CD8-positive, alpha-beta memory T cell (primary cell): ENCODE data around the gene SLC41A3. TPM values are rescaled to one million over a fixed set of nuclear protein-coding genes. Genes with fewer than 3 reads are reported as not detected.
A peak's percentile ranks its signal among the peaks of the same experiment; 100 is the strongest.

Source experiments
- CTCF ChIA-PET: fragments of 350-600 bp; sonication (Branson Sonifier 250); formaldehyde crosslinking; loops from one replicate; lab custom pipeline; 2021; ENCODE audit warnings: antibody characterized with exemption; lab: Charles Lee
- POLR2A ChIA-PET: fragments of 350-600 bp; sonication (Branson Sonifier 250); formaldehyde crosslinking; loops from one replicate; lab custom pipeline; 2021; ENCODE audit warnings: antibody characterized with exemption; lab: Charles Lee
- DNase-seq, 5 donors: peaks; one replicate each; pipeline versions ENCODE4 v3.0.0 to v3.0.0-alpha.2; 2020 to 2022; ENCODE audit warnings: mixed read lengths in 1 of 5
- H3K27ac ChIP-seq: one replicate; pipeline ENCODE4 v1.7.0; 2013; ENCODE audit warnings: low read depth, mild to moderate bottlenecking, low read length, moderate library complexity
- H3K27me3 ChIP-seq: 2 replicates; pipeline ENCODE4 v1.7.0; 2013; ENCODE audit warnings: low read length, mild to moderate bottlenecking; ENCODE audit not compliant: insufficient read depth, poor library complexity, severe bottlenecking
- H3K36me3 ChIP-seq: 2 replicates; pipeline ENCODE4 v1.7.0; 2013; ENCODE audit warnings: mild to moderate bottlenecking, low read length, moderate library complexity; ENCODE audit not compliant: insufficient read depth
- H3K4me1 ChIP-seq: 2 replicates; pipeline ENCODE4 v1.7.0; 2013; ENCODE audit warnings: mild to moderate bottlenecking, low read length, moderate library complexity; ENCODE audit not compliant: insufficient read depth
- H3K4me3 ChIP-seq: 2 replicates; pipeline ENCODE4 v1.7.0; 2013; ENCODE audit warnings: mild to moderate bottlenecking, low read length
- H3K9me3 ChIP-seq: 2 replicates; pipeline ENCODE4 v1.7.0; 2013; ENCODE audit warnings: mild to moderate bottlenecking, low read length
- H3K27ac Mint-ChIP-seq, 8 donors: one replicate each; pipeline ENCODE4 v1.8.0; 2020 to 2021; ENCODE audit warnings: mixed read lengths in 8 of 8, mild to moderate bottlenecking in 6 of 8, inconsistent platforms in 3 of 8, moderate library complexity in 3 of 8
- H3K27me3 Mint-ChIP-seq, 2 donors: one replicate each; pipeline ENCODE4 v1.8.0; 2020 to 2021; ENCODE audit warnings: mixed read lengths in 2 of 2, mild to moderate bottlenecking in 1 of 2, moderate library complexity in 1 of 2
- H3K36me3 Mint-ChIP-seq, 3 donors: one replicate each; pipeline ENCODE4 v1.8.0; 2020 to 2021; ENCODE audit warnings: mixed read lengths in 3 of 3, inconsistent platforms in 1 of 3, mild to moderate bottlenecking in 1 of 3
- H3K4me1 Mint-ChIP-seq, 3 donors: one replicate each; pipeline ENCODE4 v1.8.0; 2020 to 2021; ENCODE audit warnings: mixed read lengths in 3 of 3, inconsistent platforms in 1 of 3, mild to moderate bottlenecking in 1 of 3
- H3K4me3 Mint-ChIP-seq, 7 donors: one replicate each; pipeline ENCODE4 v1.8.0; 2020 to 2021; ENCODE audit warnings: mixed read lengths in 7 of 7, mild to moderate bottlenecking in 6 of 7, moderate library complexity in 4 of 7, inconsistent platforms in 2 of 7
- H3K9me3 Mint-ChIP-seq, 5 donors: one replicate each; pipeline ENCODE4 v1.8.0; 2020 to 2022; ENCODE audit warnings: mixed read lengths in 5 of 5, mild to moderate bottlenecking in 3 of 5, moderate library complexity in 2 of 5, inconsistent platforms in 1 of 5
- polyA plus RNA-seq: library from polyadenylated mRNA; unstranded; fragments of 300-500 nt; fragmentation: Illumina TruSeq; gene quantifications from one replicate; pipeline ENCODE4 v1.2.3, GENCODE V29; 2021
- total RNA-seq, 2 experiments: library from RNA; stranded (reverse); gene quantifications; one replicate each; pipeline ENCODE4 v1.2.3, GENCODE V29; 2021

Gene SLC41A3
- total and polyA plus RNA-seq, 3 experiments from 2014 or later = 25.8 to 28.0 (median 25.8) TPM

DNA sequence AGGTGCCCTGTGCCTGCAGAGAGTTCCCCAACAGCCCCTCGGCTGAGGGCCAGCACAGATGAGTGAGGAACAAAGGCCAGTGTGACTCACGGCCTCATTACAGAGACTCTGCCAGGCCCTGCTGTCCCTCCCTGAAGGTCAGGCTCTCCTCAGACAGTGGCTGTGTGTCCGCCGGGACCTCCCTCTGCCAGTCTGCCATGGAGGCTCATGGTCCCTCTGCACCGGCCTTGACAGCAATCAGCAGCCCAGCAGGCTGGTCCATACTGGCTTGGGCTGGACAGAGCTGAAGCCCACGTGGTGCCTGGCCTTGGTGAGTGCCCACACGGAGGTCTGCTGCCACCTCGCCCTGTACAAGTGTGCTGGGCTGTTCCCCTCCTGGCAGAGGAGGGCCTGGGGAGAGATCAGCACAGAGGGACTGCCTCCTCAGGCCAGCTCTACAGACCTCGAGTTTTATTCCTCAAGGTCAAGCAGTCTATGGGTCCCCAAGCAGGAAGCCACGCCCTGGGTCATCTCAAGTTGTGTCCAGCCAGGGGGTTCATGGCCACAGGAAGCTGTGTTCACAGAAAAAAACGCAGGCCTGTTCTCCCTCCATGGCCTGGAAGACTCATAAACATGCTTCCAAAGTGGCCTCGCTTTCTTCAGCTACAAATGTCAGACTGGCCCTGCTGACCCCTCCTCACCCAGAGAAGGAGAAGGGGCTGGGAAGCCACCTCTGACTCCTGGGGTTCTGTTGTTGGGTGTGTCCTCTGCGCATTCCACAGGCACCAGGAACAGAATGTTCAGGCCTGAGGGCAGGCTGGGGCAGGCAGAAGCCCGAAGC is 27.0 kb downstream of the SLC41A3 start:
- ChIA-PET CTCF (no interaction called here), POLR2A (no interaction called here)
- Mint-ChIP-seq H3K9me3 (no peaks in the 10 kb centered on the region), H3K4me3 (no peak overlapping the region), H3K27me3 (no peaks in the 10 kb centered on the region), H3K27ac (no peak overlapping the region), H3K4me1 (peaks cover 10 to 21% (median 17%) of the 10 kb centered on the region in 3 donors), H3K36me3 (peaks cover 0 to 20% (median 9%) of the 10 kb centered on the region in 3 donors)
- H3K36me3 ChIP-seq = no peaks in the 10 kb centered on the region
- no peaks in the 10 kb centered on the region for H3K4me1 ChIP-seq
- no peaks in the 10 kb centered on the region for H3K27me3 ChIP-seq
- DNase-seq = no peak
- no peak overlapping the region for H3K4me3 ChIP-seq
- no peaks in the 10 kb centered on the region for H3K9me3 ChIP-seq
- no peak overlapping the region for H3K27ac ChIP-seq

DNA sequence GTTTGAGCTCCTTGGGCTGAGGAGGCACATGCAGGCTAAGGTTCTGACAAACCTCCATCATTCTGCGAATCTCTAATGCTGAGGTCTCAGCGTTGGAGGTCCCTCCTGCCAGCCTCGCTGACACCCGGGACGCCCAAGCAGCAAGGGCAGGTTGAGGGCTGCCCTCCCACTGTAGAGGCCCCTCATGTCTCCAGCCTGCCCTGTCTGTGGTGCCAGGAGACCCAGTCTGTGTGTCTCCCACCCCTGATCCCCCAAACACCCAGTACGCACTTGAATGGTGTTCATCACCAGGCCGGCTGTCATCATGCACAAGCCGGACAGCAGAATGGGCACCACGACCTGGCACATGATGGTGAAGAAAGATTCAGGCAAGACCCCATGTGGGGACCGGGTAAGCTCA is 27.8 kb downstream of the SLC41A3 start:
- Mint-ChIP-seq H3K36me3 (peaks cover 0 to 19% (median 9%) of the 10 kb centered on the region in 3 donors), H3K27ac (no peak overlapping the region), H3K27me3 (no peaks in the 10 kb centered on the region), H3K9me3 (no peaks in the 10 kb centered on the region), H3K4me1 (peaks cover 10 to 21% (median 17%) of the 10 kb centered on the region in 3 donors), H3K4me3 (no peak overlapping the region)
- no peaks in the 10 kb centered on the region for H3K27me3 ChIP-seq
- H3K4me1 ChIP-seq = no peaks in the 10 kb centered on the region
- H3K36me3 ChIP-seq = no peaks in the 10 kb centered on the region
- no peak for DNase-seq
- no peak overlapping the region for H3K27ac ChIP-seq
- ChIA-PET CTCF (no interaction called here), POLR2A (no interaction called here)
- no peak overlapping the region for H3K4me3 ChIP-seq
- H3K9me3 ChIP-seq = no peaks in the 10 kb centered on the region

DNA sequence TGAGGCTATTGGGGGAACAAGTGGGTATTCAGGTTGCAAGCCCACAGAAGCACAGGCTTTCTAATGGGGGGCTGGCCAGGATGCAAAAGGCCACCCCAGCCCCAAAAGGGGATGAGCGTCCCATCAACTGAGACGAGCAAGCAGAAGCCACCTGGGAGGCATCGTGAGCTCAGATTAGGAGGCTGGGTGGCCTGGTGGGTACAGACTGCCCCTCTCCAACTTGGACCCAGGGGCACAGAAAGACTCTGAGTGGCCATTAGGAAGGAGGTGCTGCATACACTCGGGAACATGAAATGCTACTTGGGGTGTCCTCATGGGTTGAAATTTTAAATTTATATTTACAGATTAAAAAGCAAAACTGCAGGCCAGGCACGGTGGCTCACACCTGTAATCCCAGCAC is 29.1 kb downstream of the SLC41A3 start:
- Histone ChIP-seq H3K9me3 (no peaks in the 10 kb centered on the region), H3K36me3 (no peaks in the 10 kb centered on the region), H3K4me3 (no peak overlapping the region), H3K27me3 (no peaks in the 10 kb centered on the region), H3K4me1 (no peaks in the 10 kb centered on the region), H3K27ac (no peak overlapping the region)
- H3K4me3 Mint-ChIP-seq = no peak overlapping the region
- H3K4me1 Mint-ChIP-seq = peaks cover 10 to 21% (median 17%) of the 10 kb centered on the region in 3 donors
- H3K27ac Mint-ChIP-seq = peak overlapping the region in 2 of 8 donors; percentile 8 to 57
- H3K27me3 Mint-ChIP-seq = no peaks in the 10 kb centered on the region
- POLR2A ChIA-PET = no interaction called here
- peaks cover 0 to 22% (median 7%) of the 10 kb centered on the region in 3 donors for H3K36me3 Mint-ChIP-seq
- no peaks in the 10 kb centered on the region for H3K9me3 Mint-ChIP-seq
- CTCF ChIA-PET = no interaction called here
- DNase-seq = no peak

DNA sequence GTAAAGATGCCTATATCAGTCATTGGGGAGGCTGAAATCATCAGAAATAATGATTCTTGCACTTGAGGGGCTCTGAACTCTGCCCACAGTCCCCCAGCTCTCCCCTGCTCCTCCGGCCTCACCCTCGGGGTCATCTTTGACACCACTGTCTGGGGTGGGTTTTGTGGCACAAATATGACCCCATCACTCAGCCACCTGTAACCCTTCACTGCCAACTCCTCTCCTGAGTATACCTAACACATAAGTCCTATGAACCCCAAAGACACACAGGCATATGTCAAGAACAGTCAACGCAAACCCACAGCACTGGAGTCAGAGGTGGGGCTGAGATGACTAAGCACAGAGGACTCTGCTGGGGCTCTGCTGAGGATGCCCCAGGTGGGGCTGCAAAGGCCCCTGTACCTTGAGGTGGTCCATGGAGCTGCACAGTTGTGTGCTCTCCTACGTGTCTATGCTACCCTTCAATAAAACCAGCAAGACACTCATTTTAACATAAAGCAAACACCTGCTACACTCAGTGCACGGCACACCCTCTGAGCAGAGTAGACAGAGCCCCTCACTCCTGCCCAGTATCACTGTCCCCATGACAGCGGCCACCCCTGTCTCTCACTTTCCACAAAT is 29.9 kb downstream of the SLC41A3 start:
- Mint-ChIP-seq H3K27ac (peak overlapping the region in 4 of 8 donors; percentile 4 to 75 (median 18)), H3K4me3 (peak overlapping the region in 2 of 7 donors; percentile 4 to 28), H3K27me3 (no peaks in the 10 kb centered on the region), H3K4me1 (peaks cover 10 to 21% (median 17%) of the 10 kb centered on the region in 3 donors), H3K9me3 (no peaks in the 10 kb centered on the region), H3K36me3 (peaks cover 0 to 22% (median 7%) of the 10 kb centered on the region in 3 donors)
- Histone ChIP-seq H3K27ac (no peak overlapping the region), H3K9me3 (no peaks in the 10 kb centered on the region), H3K27me3 (no peaks in the 10 kb centered on the region), H3K36me3 (no peaks in the 10 kb centered on the region), H3K4me1 (no peaks in the 10 kb centered on the region), H3K4me3 (no peak overlapping the region)
- POLR2A ChIA-PET = no interaction called here
- DNase-seq = no peak
- CTCF ChIA-PET = no interaction called here

DNA sequence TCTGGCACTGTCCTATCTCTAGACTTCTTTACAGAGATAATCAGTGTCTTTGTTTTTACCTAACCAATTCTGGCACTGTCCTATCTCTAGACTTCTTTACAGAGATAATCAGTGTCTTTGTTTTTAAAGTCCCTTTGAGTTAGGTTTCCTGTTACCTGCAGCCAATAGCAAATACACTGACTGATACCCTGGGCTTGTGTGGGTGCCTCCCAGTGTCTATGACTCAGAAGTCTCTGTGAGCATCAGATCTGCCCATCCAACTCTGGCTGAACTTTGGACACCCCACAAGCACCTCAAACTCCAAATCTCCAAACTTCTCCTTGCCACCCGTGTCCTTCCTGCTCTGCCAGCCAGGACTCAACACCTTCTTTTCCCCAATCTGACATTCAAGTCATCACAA is 30.4 kb downstream of the SLC41A3 start:
- Mint-ChIP-seq H3K36me3 (peaks cover 0 to 22% (median 6%) of the 10 kb centered on the region in 3 donors), H3K27ac (peak overlapping the region in 2 of 8 donors; percentile 4 to 29), H3K27me3 (no peaks in the 10 kb centered on the region), H3K4me1 (peaks cover 10 to 21% (median 17%) of the 10 kb centered on the region in 3 donors), H3K9me3 (no peaks in the 10 kb centered on the region), H3K4me3 (peak overlapping the region in 1 of 7 donors; percentile 28)
- no peak for DNase-seq
- Histone ChIP-seq H3K4me1 (no peaks in the 10 kb centered on the region), H3K27me3 (no peaks in the 10 kb centered on the region), H3K27ac (no peak overlapping the region), H3K9me3 (no peaks in the 10 kb centered on the region), H3K36me3 (no peaks in the 10 kb centered on the region), H3K4me3 (no peak overlapping the region)
- ChIA-PET POLR2A (no interaction called here), CTCF (no interaction called here)

DNA sequence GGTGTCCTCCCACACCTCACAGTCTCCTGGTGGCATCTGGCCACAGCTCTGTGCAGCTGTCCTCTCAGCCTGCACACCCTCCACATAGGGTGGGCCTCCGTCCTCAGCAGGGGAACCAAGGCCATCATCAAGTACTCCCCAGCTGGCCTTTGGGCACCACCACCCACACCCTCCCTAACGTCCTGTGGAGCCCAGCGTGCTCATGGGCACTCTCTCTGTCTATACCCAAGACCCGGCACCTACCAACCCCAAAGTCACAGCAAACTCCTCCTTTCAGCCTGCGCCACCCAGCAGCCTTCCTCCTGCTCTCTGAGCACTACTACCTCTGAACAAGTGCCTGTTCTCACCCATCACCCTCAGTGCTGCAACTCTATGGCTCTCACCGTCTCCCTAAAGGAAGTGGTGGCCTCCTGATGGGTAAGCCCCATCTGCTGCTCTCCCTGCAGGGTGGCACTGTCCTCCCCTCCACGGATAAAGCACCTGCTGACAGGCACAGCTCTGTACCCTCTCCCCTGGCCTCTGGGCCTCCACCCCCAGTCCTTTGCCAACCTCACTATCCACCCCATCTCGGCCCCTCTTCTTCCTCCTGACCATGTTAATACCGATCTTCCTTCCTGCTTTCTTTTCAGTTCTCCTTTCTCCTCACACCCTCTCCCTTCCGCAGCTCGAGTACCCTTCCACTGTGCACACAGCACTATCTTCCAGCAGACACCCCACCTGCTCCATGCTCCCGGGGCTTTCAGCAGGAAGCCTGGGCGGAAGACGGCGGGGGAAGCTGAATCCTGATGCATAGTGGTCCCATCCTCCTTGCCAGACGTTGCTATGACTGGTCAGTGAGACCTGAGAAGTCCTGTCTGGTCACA is 31.5 kb downstream of the SLC41A3 start:
- Mint-ChIP-seq H3K27ac (peak overlapping the region in 5 of 8 donors; percentile 42 to 82 (median 78)), H3K27me3 (no peaks in the 10 kb centered on the region), H3K36me3 (peaks cover 0 to 21% (median 5%) of the 10 kb centered on the region in 3 donors), H3K4me3 (peak overlapping the region in 1 of 7 donors; percentile 49), H3K9me3 (no peaks in the 10 kb centered on the region), H3K4me1 (peaks cover 10 to 21% (median 17%) of the 10 kb centered on the region in 3 donors)
- no peak for DNase-seq
- ChIA-PET POLR2A (no interaction called here), CTCF (no interaction called here)
- H3K36me3 ChIP-seq = no peaks in the 10 kb centered on the region
- no peak overlapping the region for H3K27ac ChIP-seq
- no peaks in the 10 kb centered on the region for H3K9me3 ChIP-seq
- H3K4me1 ChIP-seq = no peaks in the 10 kb centered on the region
- no peaks in the 10 kb centered on the region for H3K27me3 ChIP-seq
- no peak overlapping the region for H3K4me3 ChIP-seq

DNA sequence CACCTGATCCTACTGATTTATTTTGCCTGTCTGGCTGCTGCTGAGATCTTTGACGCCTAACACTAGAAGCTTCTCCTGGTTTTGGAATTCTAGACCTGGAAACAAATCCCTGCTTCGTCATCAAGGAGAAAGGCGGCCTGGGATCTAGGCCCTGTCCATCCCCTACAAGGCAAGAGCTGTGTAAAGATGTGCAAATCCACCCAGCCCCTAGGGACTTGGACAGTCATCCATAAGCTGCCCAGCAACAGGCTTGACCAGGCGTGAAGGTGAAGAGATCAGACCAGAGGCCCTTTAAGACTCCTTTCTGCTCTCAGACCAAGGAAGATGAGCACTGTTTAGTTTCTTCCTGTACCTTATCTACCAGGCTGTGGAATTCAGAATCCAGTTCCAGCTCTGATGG is 32.2 kb downstream of the SLC41A3 start:
- no peaks in the 10 kb centered on the region for H3K4me1 ChIP-seq
- no peak overlapping the region for H3K27ac ChIP-seq
- H3K9me3 Mint-ChIP-seq = no peaks in the 10 kb centered on the region
- ChIA-PET CTCF (no interaction called here), POLR2A (no interaction called here)
- H3K27me3 ChIP-seq = no peaks in the 10 kb centered on the region
- DNase-seq = no peak
- no peaks in the 10 kb centered on the region for H3K27me3 Mint-ChIP-seq
- H3K36me3 ChIP-seq = no peaks in the 10 kb centered on the region
- H3K4me3 Mint-ChIP-seq = no peak overlapping the region
- peaks cover 0 to 22% (median 6%) of the 10 kb centered on the region in 3 donors for H3K36me3 Mint-ChIP-seq
- H3K27ac Mint-ChIP-seq = peak overlapping the region in 1 of 8 donors; percentile 88
- no peaks in the 10 kb centered on the region for H3K9me3 ChIP-seq
- H3K4me3 ChIP-seq = no peak overlapping the region
- H3K4me1 Mint-ChIP-seq = peaks cover 10 to 21% (median 17%) of the 10 kb centered on the region in 3 donors
